ENCODE measurements around the gene IL18RAP.

Gene IL18RAP

GRCh38 chr2:102487761-102488462 is 65.0 kb downstream of the IL18RAP start:
- no peak overlapping the region for H3K14ac ChIP-seq (ENCODE audit: low read length)
- no peak overlapping the region for H2BK12ac ChIP-seq (ENCODE audit: low read length)
- no peak overlapping the region for H2AK5ac ChIP-seq (ENCODE audit: low read depth, low read length)
- H3K27ac ChIP-seq (replicated peaks; ENCODE audit: low read length) = no peak overlapping the region
- H3K23ac ChIP-seq (ENCODE audit: low read depth, low read length, poor library complexity) = no peak overlapping the region
- no peak overlapping the region for H3K4ac ChIP-seq (ENCODE audit: low read length)
- H3K18ac ChIP-seq (ENCODE audit: low read length) = no peak overlapping the region
- DNase-seq (ENCODE audit: low spot score) = no peak
- H3K4me1 ChIP-seq (ENCODE audit: control insufficient read depth in 2 of 2, insufficient read depth in 1 of 2, low read depth in 1 of 2, low read length in 2 of 2) = no peaks in the 10 kb centered on the region
- H4K8ac ChIP-seq (ENCODE audit: low read depth, low read length) = no peak overlapping the region
- H2BK120ac ChIP-seq (ENCODE audit: low read depth, low read length) = no peak overlapping the region
- H2BK5ac ChIP-seq (ENCODE audit: low read length) = no peak overlapping the region
- H3K36me3 ChIP-seq (replicated peaks in 1 of 2; ENCODE audit: control insufficient read depth in 2 of 2, insufficient read depth in 2 of 2, low read length in 2 of 2) = no peaks in the 10 kb centered on the region
- no peaks in the 10 kb centered on the region for H3K9me3 ChIP-seq (replicated peaks in 1 of 2; ENCODE audit: control insufficient read depth in 2 of 2, insufficient read depth in 1 of 2, low read depth in 1 of 2, low read length in 2 of 2)
- WGBS, 2 donors (ENCODE audit: extremely low coverage in 2 of 2, insufficient read length in 2 of 2, insufficient replicate concordance in 1 of 2) = no CpG with 5 or more reads among the region's 8 CpGs
- no peak overlapping the region for H2BK15ac ChIP-seq (ENCODE audit: low read length)
- H4K91ac ChIP-seq (ENCODE audit: low read depth, low read length, poor library complexity) = no peak overlapping the region
- H3K27me3 ChIP-seq (ENCODE audit: control insufficient read depth in 3 of 3, insufficient read depth in 3 of 3, low read depth in 1 of 3, low read length in 3 of 3) = no peaks in the 10 kb centered on the region
- H3K4me2 ChIP-seq (ENCODE audit: insufficient read depth, low read length, poor library complexity, severe bottlenecking) = no peak overlapping the region
- H3K79me1 ChIP-seq (ENCODE audit: low read depth, low read length) = no peaks in the 10 kb centered on the region
- no peak overlapping the region for H3K9ac ChIP-seq (ENCODE audit: low read depth, low read length, poor library complexity)
- H2AFZ ChIP-seq (ENCODE audit: low read length) = no peak overlapping the region
- H3K4me3 ChIP-seq (ENCODE audit: low read length in 2 of 2) = no peak overlapping the region

GRCh38 chr2:102489646-102490045 is 66.7 kb downstream of the IL18RAP start:
- no peak overlapping the region for H3K9ac ChIP-seq (ENCODE audit: low read depth, low read length, poor library complexity)
- no CpG with 5 or more reads among the region's 1 CpG for WGBS, 2 donors (ENCODE audit: extremely low coverage in 2 of 2, insufficient read length in 2 of 2, insufficient replicate concordance in 1 of 2)
- H3K4ac ChIP-seq (ENCODE audit: low read length) = no peak overlapping the region
- H4K8ac ChIP-seq (ENCODE audit: low read depth, low read length) = no peak overlapping the region
- no peaks in the 10 kb centered on the region for H3K36me3 ChIP-seq (replicated peaks in 1 of 2; ENCODE audit: control insufficient read depth in 2 of 2, insufficient read depth in 2 of 2, low read length in 2 of 2)
- no peak overlapping the region for H4K91ac ChIP-seq (ENCODE audit: low read depth, low read length, poor library complexity)
- H3K79me1 ChIP-seq (ENCODE audit: low read depth, low read length) = no peaks in the 10 kb centered on the region
- DNase-seq (ENCODE audit: low spot score) = no peak
- H2BK15ac ChIP-seq (ENCODE audit: low read length) = no peak overlapping the region
- H2BK120ac ChIP-seq (ENCODE audit: low read depth, low read length) = no peak overlapping the region
- no peaks in the 10 kb centered on the region for H3K27me3 ChIP-seq (ENCODE audit: control insufficient read depth in 3 of 3, insufficient read depth in 3 of 3, low read depth in 1 of 3, low read length in 3 of 3)
- H3K14ac ChIP-seq (ENCODE audit: low read length) = no peak overlapping the region
- no peak overlapping the region for H2AK5ac ChIP-seq (ENCODE audit: low read depth, low read length)
- no peak overlapping the region for H3K23ac ChIP-seq (ENCODE audit: low read depth, low read length, poor library complexity)
- H3K4me2 ChIP-seq (ENCODE audit: insufficient read depth, low read length, poor library complexity, severe bottlenecking) = no peak overlapping the region
- H2AFZ ChIP-seq (ENCODE audit: low read length) = no peak overlapping the region
- no peak overlapping the region for H2BK5ac ChIP-seq (ENCODE audit: low read length)
- no peak overlapping the region for H3K4me3 ChIP-seq (ENCODE audit: low read length in 2 of 2)
- H3K9me3 ChIP-seq (replicated peaks in 1 of 2; ENCODE audit: control insufficient read depth in 2 of 2, insufficient read depth in 1 of 2, low read depth in 1 of 2, low read length in 2 of 2) = no peaks in the 10 kb centered on the region
- no peak overlapping the region for H3K18ac ChIP-seq (ENCODE audit: low read length)
- H3K4me1 ChIP-seq (ENCODE audit: control insufficient read depth in 2 of 2, insufficient read depth in 1 of 2, low read depth in 1 of 2, low read length in 2 of 2) = no peaks in the 10 kb centered on the region
- H3K27ac ChIP-seq (replicated peaks; ENCODE audit: low read length) = no peak overlapping the region
- H2BK12ac ChIP-seq (ENCODE audit: low read length) = no peak overlapping the region

DNA sequence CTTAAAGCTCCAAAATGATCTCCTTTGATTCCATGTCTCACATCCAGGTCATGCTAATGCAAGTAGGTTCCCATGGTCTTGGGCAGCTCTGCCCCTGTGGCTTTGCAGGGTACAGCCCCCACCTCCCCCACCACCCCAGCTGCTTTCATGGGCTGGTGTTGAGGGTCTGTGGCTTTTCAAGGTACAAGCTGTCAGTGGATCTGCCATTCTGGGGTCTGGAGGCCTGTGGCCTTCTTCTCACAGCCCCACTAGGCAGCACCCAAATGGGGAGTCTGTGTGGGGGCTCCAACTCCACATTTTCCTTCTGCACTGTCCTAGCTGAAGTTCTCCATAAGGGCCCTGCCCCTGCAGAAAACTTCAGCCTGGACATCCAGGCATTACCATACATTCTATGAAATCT is 69.0 kb downstream of the IL18RAP start:
- no peak overlapping the region for H3K4me3 ChIP-seq (ENCODE audit: low read length in 2 of 2)
- H3K9me3 ChIP-seq (replicated peaks in 1 of 2; ENCODE audit: control insufficient read depth in 2 of 2, insufficient read depth in 1 of 2, low read depth in 1 of 2, low read length in 2 of 2) = no peaks in the 10 kb centered on the region
- H3K27me3 ChIP-seq (ENCODE audit: control insufficient read depth in 3 of 3, insufficient read depth in 3 of 3, low read depth in 1 of 3, low read length in 3 of 3) = no peaks in the 10 kb centered on the region
- no peak overlapping the region for H2BK5ac ChIP-seq (ENCODE audit: low read length)
- H3K9ac ChIP-seq (ENCODE audit: low read depth, low read length, poor library complexity) = no peak overlapping the region
- H3K14ac ChIP-seq (ENCODE audit: low read length) = no peak overlapping the region
- H4K8ac ChIP-seq (ENCODE audit: low read depth, low read length) = no peak overlapping the region
- H3K4me1 ChIP-seq (ENCODE audit: control insufficient read depth in 2 of 2, insufficient read depth in 1 of 2, low read depth in 1 of 2, low read length in 2 of 2) = no peaks in the 10 kb centered on the region
- no peaks in the 10 kb centered on the region for H3K36me3 ChIP-seq (replicated peaks in 1 of 2; ENCODE audit: control insufficient read depth in 2 of 2, insufficient read depth in 2 of 2, low read length in 2 of 2)
- no peak overlapping the region for H3K4me2 ChIP-seq (ENCODE audit: insufficient read depth, low read length, poor library complexity, severe bottlenecking)
- H3K23ac ChIP-seq (ENCODE audit: low read depth, low read length, poor library complexity) = no peak overlapping the region
- H2AK5ac ChIP-seq (ENCODE audit: low read depth, low read length) = no peak overlapping the region
- no peak for DNase-seq (ENCODE audit: low spot score)
- H2AFZ ChIP-seq (ENCODE audit: low read length) = no peak overlapping the region
- H2BK120ac ChIP-seq (ENCODE audit: low read depth, low read length) = no peak overlapping the region
- H2BK12ac ChIP-seq (ENCODE audit: low read length) = no peak overlapping the region
- H3K27ac ChIP-seq (replicated peaks; ENCODE audit: low read length) = no peak overlapping the region
- H3K4ac ChIP-seq (ENCODE audit: low read length) = no peak overlapping the region
- H2BK15ac ChIP-seq (ENCODE audit: low read length) = no peak overlapping the region
- H4K91ac ChIP-seq (ENCODE audit: low read depth, low read length, poor library complexity) = no peak overlapping the region
- H3K79me1 ChIP-seq (ENCODE audit: low read depth, low read length) = no peaks in the 10 kb centered on the region
- H3K18ac ChIP-seq (ENCODE audit: low read length) = no peak overlapping the region

- Histone ChIP-seq H3K4ac (ENCODE audit: low read length) (no peak overlapping the region), H3K4me1 (ENCODE audit: control insufficient read depth in 2 of 2, insufficient read depth in 1 of 2, low read depth in 1 of 2, low read length in 2 of 2) (no peaks in the 10 kb centered on the region), H2AK5ac (ENCODE audit: low read depth, low read length) (no peak overlapping the region), H3K14ac (ENCODE audit: low read length) (no peak overlapping the region), H2BK120ac (ENCODE audit: low read depth, low read length) (no peak overlapping the region), H3K27ac (replicated peaks; ENCODE audit: low read length) (no peak overlapping the region), H2AFZ (ENCODE audit: low read length) (no peak overlapping the region), H3K9me3 (replicated peaks in 1 of 2; ENCODE audit: control insufficient read depth in 2 of 2, insufficient read depth in 1 of 2, low read depth in 1 of 2, low read length in 2 of 2) (no peaks in the 10 kb centered on the region), H3K23ac (ENCODE audit: low read depth, low read length, poor library complexity) (no peak overlapping the region), H2BK12ac (ENCODE audit: low read length) (no peak overlapping the region), H3K79me1 (ENCODE audit: low read depth, low read length) (no peaks in the 10 kb centered on the region), H3K18ac (ENCODE audit: low read length) (no peak overlapping the region), H3K4me3 (ENCODE audit: low read length in 2 of 2) (no peak overlapping the region), H2BK5ac (ENCODE audit: low read length) (no peak overlapping the region), H3K9ac (ENCODE audit: low read depth, low read length, poor library complexity) (no peak overlapping the region), H2BK15ac (ENCODE audit: low read length) (no peak overlapping the region), H4K8ac (ENCODE audit: low read depth, low read length) (no peak overlapping the region), H3K4me2 (ENCODE audit: insufficient read depth, low read length, poor library complexity, severe bottlenecking) (no peak overlapping the region), H4K91ac (ENCODE audit: low read depth, low read length, poor library complexity) (no peak overlapping the region), H3K36me3 (replicated peaks in 1 of 2; ENCODE audit: control insufficient read depth in 2 of 2, insufficient read depth in 2 of 2, low read length in 2 of 2) (no peaks in the 10 kb centered on the region), H3K27me3 (ENCODE audit: control insufficient read depth in 3 of 3, insufficient read depth in 3 of 3, low read depth in 1 of 3, low read length in 3 of 3) (no peaks in the 10 kb centered on the region)
- no peak for DNase-seq (ENCODE audit: low spot score)
- WGBS, 2 donors (ENCODE audit: extremely low coverage in 2 of 2, insufficient read length in 2 of 2, insufficient replicate concordance in 1 of 2) = no CpG with 5 or more reads among the region's 1 CpG
These were observed 71.6 kb downstream of the IL18RAP start for GRCh38 chr2:102494570-102494969.

Data from neuronal stem cell (in vitro differentiated cells).